Liver (tissue), 3 donors: Measurements from ENCODE around the gene C10orf105.

ENCODE experiments used
- EGR1 ChIP-seq, 2 donors: IDR thresholded peaks; 2 replicates each; pipeline ENCODE4 v1.6.1; 2016 to 2018; ENCODE audit warnings: antibody characterized with exemption in 2 of 2, low read depth in 2 of 2
- FOXA2 ChIP-seq: IDR thresholded peaks from 2 replicates; pipeline ENCODE4 v1.6.1; 2016; ENCODE audit warnings: antibody characterized with exemption
- GABPA ChIP-seq, 2 donors: IDR thresholded peaks in 1 of 2; conservative IDR thresholded peaks in 1 of 2; 2 replicates each; pipeline ENCODE4 v1.6.1; 2016; ENCODE audit warnings: antibody characterized with exemption in 2 of 2, mild to moderate bottlenecking in 1 of 2, moderate library complexity in 1 of 2
- JUND ChIP-seq, 2 donors: IDR thresholded peaks; 2 replicates each; pipeline ENCODE4 v1.6.1; 2016; ENCODE audit warnings: antibody characterized with exemption in 2 of 2
- RAD21 ChIP-seq, 2 donors: IDR thresholded peaks; 2 replicates each; pipeline ENCODE4 v1.6.1; 2016; ENCODE audit warnings: antibody characterized with exemption in 2 of 2, mild to moderate bottlenecking in 2 of 2
- RXRA ChIP-seq, 2 donors: IDR thresholded peaks; 2 replicates each; pipeline ENCODE4 v1.6.1; 2017 to 2018; ENCODE audit warnings: antibody characterized with exemption in 2 of 2, mild to moderate bottlenecking in 1 of 2
- SP1 ChIP-seq: IDR thresholded peaks from 2 replicates; pipeline ENCODE4 v1.6.1; 2018; ENCODE audit warnings: antibody characterized with exemption, mild to moderate bottlenecking
- TAF1 ChIP-seq: conservative IDR thresholded peaks from 2 replicates; pipeline ENCODE4 v1.6.1; 2016; ENCODE audit warnings: antibody characterized with exemption, mild to moderate bottlenecking
- YY1 ChIP-seq: IDR thresholded peaks from 2 replicates; pipeline ENCODE4 v1.6.1; 2016; ENCODE audit warnings: antibody characterized with exemption, mild to moderate bottlenecking
- TF ChIP-seq, protein P1 (sequence below): fragments of 150-350 bp; IDR thresholded peaks from 2 replicates; pipeline ENCODE4 v1.5.1; 2017; ENCODE audit warnings: improper control_type of control experiment, low read depth, low read length; ENCODE audit not compliant: missing input control
- TF ChIP-seq, protein P2 (sequence below): IDR thresholded peaks from 2 replicates; pipeline ENCODE4 v1.6.1; 2016; ENCODE audit warnings: antibody characterized with exemption
- TF ChIP-seq, protein P3 (sequence below): IDR thresholded peaks from 2 replicates; pipeline ENCODE4 v1.6.1; 2016; ENCODE audit warnings: antibody characterized with exemption
- TF ChIP-seq, protein P4 (sequence below): IDR thresholded peaks from 2 replicates; pipeline ENCODE4 v1.6.1; 2016; ENCODE audit warnings: antibody characterized with exemption, mild to moderate bottlenecking
- TF ChIP-seq, protein P5 (sequence below): IDR thresholded peaks from 2 replicates; pipeline ENCODE4 v1.6.1; 2016; ENCODE audit warnings: antibody characterized with exemption
- donor health status: healthy.
- donor health status: healthy.

DNA sequence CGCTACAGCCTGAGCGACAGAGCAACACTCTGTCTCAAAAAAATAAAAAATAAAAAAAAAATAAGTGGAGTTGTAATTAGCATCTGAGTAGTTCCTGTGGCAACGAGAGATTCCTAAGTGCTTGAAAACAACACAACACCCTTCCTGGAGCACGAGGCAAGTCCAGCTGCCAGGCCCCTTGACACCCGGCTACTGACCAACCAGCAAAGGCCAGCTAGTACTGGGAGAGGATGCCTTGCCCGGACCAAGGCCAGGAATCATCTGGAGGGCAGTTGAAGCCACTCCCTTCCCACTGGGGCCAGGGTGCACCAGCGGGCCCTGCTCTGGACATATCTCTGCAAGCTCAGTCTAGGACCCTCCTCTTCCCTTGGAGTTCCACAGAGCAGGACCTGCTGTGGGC lies 536 bp downstream of the C10orf105 start:
- no peak for TF ChIP-seq TAF1
- TF ChIP-seq, protein P1, sequence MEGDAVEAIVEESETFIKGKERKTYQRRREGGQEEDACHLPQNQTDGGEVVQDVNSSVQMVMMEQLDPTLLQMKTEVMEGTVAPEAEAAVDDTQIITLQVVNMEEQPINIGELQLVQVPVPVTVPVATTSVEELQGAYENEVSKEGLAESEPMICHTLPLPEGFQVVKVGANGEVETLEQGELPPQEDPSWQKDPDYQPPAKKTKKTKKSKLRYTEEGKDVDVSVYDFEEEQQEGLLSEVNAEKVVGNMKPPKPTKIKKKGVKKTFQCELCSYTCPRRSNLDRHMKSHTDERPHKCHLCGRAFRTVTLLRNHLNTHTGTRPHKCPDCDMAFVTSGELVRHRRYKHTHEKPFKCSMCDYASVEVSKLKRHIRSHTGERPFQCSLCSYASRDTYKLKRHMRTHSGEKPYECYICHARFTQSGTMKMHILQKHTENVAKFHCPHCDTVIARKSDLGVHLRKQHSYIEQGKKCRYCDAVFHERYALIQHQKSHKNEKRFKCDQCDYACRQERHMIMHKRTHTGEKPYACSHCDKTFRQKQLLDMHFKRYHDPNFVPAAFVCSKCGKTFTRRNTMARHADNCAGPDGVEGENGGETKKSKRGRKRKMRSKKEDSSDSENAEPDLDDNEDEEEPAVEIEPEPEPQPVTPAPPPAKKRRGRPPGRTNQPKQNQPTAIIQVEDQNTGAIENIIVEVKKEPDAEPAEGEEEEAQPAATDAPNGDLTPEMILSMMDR, result no peak
- no peak for TF ChIP-seq JUND (IDR thresholded peaks at IDR 0.05)
- TF ChIP-seq FOXA2, result no peak
- TF ChIP-seq, protein P2, sequence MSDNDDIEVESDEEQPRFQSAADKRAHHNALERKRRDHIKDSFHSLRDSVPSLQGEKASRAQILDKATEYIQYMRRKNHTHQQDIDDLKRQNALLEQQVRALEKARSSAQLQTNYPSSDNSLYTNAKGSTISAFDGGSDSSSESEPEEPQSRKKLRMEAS, result no peak
- TF ChIP-seq YY1, result no peak
- no peak for TF ChIP-seq SP1
- TF ChIP-seq GABPA (IDR thresholded peaks at IDR 0.05 in 1 of 2, conservative IDR thresholded peaks at IDR 0.05 in 1 of 2), result no peak
- TF ChIP-seq, protein P3, sequence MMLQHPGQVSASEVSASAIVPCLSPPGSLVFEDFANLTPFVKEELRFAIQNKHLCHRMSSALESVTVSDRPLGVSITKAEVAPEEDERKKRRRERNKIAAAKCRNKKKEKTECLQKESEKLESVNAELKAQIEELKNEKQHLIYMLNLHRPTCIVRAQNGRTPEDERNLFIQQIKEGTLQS, result no peak
- no peak for TF ChIP-seq RAD21 (IDR thresholded peaks at IDR 0.05)
- TF ChIP-seq, protein P4, sequence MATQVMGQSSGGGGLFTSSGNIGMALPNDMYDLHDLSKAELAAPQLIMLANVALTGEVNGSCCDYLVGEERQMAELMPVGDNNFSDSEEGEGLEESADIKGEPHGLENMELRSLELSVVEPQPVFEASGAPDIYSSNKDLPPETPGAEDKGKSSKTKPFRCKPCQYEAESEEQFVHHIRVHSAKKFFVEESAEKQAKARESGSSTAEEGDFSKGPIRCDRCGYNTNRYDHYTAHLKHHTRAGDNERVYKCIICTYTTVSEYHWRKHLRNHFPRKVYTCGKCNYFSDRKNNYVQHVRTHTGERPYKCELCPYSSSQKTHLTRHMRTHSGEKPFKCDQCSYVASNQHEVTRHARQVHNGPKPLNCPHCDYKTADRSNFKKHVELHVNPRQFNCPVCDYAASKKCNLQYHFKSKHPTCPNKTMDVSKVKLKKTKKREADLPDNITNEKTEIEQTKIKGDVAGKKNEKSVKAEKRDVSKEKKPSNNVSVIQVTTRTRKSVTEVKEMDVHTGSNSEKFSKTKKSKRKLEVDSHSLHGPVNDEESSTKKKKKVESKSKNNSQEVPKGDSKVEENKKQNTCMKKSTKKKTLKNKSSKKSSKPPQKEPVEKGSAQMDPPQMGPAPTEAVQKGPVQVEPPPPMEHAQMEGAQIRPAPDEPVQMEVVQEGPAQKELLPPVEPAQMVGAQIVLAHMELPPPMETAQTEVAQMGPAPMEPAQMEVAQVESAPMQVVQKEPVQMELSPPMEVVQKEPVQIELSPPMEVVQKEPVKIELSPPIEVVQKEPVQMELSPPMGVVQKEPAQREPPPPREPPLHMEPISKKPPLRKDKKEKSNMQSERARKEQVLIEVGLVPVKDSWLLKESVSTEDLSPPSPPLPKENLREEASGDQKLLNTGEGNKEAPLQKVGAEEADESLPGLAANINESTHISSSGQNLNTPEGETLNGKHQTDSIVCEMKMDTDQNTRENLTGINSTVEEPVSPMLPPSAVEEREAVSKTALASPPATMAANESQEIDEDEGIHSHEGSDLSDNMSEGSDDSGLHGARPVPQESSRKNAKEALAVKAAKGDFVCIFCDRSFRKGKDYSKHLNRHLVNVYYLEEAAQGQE, result no peak
- TF ChIP-seq, protein P5, sequence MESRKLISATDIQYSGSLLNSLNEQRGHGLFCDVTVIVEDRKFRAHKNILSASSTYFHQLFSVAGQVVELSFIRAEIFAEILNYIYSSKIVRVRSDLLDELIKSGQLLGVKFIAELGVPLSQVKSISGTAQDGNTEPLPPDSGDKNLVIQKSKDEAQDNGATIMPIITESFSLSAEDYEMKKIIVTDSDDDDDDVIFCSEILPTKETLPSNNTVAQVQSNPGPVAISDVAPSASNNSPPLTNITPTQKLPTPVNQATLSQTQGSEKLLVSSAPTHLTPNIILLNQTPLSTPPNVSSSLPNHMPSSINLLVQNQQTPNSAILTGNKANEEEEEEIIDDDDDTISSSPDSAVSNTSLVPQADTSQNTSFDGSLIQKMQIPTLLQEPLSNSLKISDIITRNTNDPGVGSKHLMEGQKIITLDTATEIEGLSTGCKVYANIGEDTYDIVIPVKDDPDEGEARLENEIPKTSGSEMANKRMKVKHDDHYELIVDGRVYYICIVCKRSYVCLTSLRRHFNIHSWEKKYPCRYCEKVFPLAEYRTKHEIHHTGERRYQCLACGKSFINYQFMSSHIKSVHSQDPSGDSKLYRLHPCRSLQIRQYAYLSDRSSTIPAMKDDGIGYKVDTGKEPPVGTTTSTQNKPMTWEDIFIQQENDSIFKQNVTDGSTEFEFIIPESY, result no peak
- no peak for TF ChIP-seq EGR1 (IDR thresholded peaks at IDR 0.05; ENCODE audit: low read depth in 2 of 2)
- TF ChIP-seq RXRA (IDR thresholded peaks at IDR 0.05), result no peak
